Tibial artery (tissue), 4 donors: ENCODE results near the gene CPSF3.

Experiments used
- DNase-seq, 2 donors: peaks; one replicate each; pipeline ENCODE4 v3.0.0-alpha.2; 2019
- H3K27ac ChIP-seq, 2 donors: fragments of 200-600 bp; sonication (generic) in 1 of 2; 1 replicate in 1 of 2; 2 replicates in 1 of 2; pipeline ENCODE4 v1.5.1; 2018 to 2019; ENCODE audit warnings: mild to moderate bottlenecking in 1 of 2
- H3K27me3 ChIP-seq, 2 donors: fragments of 200-600 bp; sonication (generic) in 1 of 2; one replicate each; pipeline versions ENCODE4 v1.5.1 to v1.6.0; 2016 to 2019
- H3K36me3 ChIP-seq, 3 donors: fragments of 200-600 bp; sonication (generic) in 2 of 3; one replicate each; pipeline ENCODE4 v1.5.1; 2016 to 2019; ENCODE audit warnings: mild to moderate bottlenecking in 2 of 3
- H3K4me1 ChIP-seq, 4 donors: fragments of 200-600 bp; sonication (generic) in 2 of 4; 1 replicate in 3 of 4; 2 replicates in 1 of 4; pipeline ENCODE4 v1.5.1; 2016 to 2019
- H3K4me3 ChIP-seq, 2 donors: fragments of 200-600 bp; sonication (generic) in 1 of 2; 1 replicate in 1 of 2; 2 replicates in 1 of 2; pipeline ENCODE4 v1.5.1; 2018 to 2019; ENCODE audit warnings: mild to moderate bottlenecking in 2 of 2
- H3K9me3 ChIP-seq, 3 donors: fragments of 200-600 bp; sonication (generic) in 1 of 3; one replicate each; pipeline ENCODE4 v1.5.1; 2016 to 2019
- CTCF ChIP-seq, 2 experiments: fragments of 200-600 bp in 1 of 2; fragments of 450-650 bp in 1 of 2; IDR thresholded peaks; one replicate each; pipeline ENCODE4 v1.5.1; 2017 to 2019; ENCODE audit warnings: antibody characterized with exemption in 2 of 2, mild to moderate bottlenecking in 1 of 2, moderate library complexity in 1 of 2
- intact Hi-C: fragments of 100-400 bp; cut with DNase I; formaldehyde crosslinking; loops from one replicate; pipeline ENCODE4 v1.15.0; 2023; ENCODE audit warnings: low total_unique reads

CPSF3 gene

GRCh38 chr2:9423100-9423921 lies at the start of gene CPSF3, which contains the start of gene ITGB1BP1:
Gene CPSF3, plus strand, starts transcription at chr2:9423654. Its CDS starts 120 bp downstream, at chr2:9423774.
Gene ITGB1BP1, minus strand, starts transcription at chr2:9423528. Its CDS starts 4,831 bp downstream, at chr2:9418697.
- intact Hi-C loops, result loop anchor here (10.0 kb wide), 1 partner anchor 211 kb away; the partner anchor contains the start of gene YWHAQ
- Histone ChIP-seq H3K27ac (peak within 1 kb of the TSS; percentile 89), H3K4me1 (peaks cover 0 to 38% (median 37%) of the 10 kb centered on the region in 4 donors), H3K27me3 (no peaks in the 10 kb centered on the region), H3K9me3 (no peaks in the 10 kb centered on the region), H3K4me3 (peak within 1 kb of the TSS; percentile 85), H3K36me3 (no peaks in the 10 kb centered on the region)
- TF ChIP-seq CTCF (IDR thresholded peaks at IDR 0.05), result no peak
- peak; percentile 96 to 98 for DNase-seq

DNA sequence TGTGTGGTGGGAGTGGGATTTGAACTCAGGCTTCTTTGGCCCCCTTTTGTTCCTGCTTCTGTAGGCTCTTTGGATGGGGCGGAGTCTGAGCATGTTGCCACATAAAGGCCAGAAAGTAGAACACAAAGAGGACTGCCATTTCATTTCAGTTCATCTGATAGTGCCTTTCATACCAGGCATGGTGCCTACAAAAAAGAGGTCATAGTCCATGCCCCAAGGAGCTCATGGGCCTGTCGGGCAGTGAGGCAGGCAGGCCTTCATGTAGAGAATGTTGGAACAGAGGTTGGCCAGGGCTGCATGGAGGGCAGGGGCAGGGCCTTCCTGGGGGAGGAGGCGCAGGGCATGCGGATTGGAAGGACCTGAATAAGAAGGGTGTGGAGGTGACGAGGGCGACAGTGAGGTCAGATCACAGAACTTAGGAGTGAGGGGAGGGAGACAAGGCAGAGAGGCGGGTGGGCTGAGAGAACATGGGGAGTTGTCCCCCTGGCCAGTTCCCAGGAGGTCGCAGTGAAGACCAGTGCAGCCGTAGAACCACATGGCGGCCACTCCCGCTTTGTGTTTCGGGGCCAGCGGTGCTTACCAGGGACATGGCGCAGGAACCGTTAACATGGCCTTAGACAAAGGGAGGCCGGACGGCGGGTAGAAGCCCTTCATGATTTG lies 49.3 kb upstream of the CPSF3 start:
- H3K4me3 ChIP-seq, result no peak overlapping the region
- intact Hi-C loops, result no loop called here
- H3K9me3 ChIP-seq, result no peaks in the 10 kb centered on the region
- no peak for TF ChIP-seq CTCF (IDR thresholded peaks at IDR 0.05)
- H3K36me3 ChIP-seq, result peaks cover 9 to 91% (median 58%) of the 10 kb centered on the region in 3 donors
- H3K27ac ChIP-seq, result no peak overlapping the region
- no peaks in the 10 kb centered on the region for H3K27me3 ChIP-seq
- no peak for DNase-seq
- H3K4me1 ChIP-seq, result peaks cover 0 to 21% (median 2%) of the 10 kb centered on the region in 4 donors

- no peaks in the 10 kb centered on the region for H3K27me3 ChIP-seq
- no peaks in the 10 kb centered on the region for H3K9me3 ChIP-seq
- no peak for TF ChIP-seq CTCF (IDR thresholded peaks at IDR 0.05)
- DNase-seq, result peak in 1 of 2 donors; percentile 51
- no peak overlapping the region for H3K27ac ChIP-seq
- peaks cover 0 to 31% (median 3%) of the 10 kb centered on the region in 4 donors for H3K4me1 ChIP-seq
- intact Hi-C loops, result no loop called here
- no peak overlapping the region for H3K4me3 ChIP-seq
- H3K36me3 ChIP-seq, result peaks cover 9 to 82% (median 54%) of the 10 kb centered on the region in 3 donors
These were observed 47.5 kb upstream of the CPSF3 start for GRCh38 chr2:9375857-9376428.

DNA sequence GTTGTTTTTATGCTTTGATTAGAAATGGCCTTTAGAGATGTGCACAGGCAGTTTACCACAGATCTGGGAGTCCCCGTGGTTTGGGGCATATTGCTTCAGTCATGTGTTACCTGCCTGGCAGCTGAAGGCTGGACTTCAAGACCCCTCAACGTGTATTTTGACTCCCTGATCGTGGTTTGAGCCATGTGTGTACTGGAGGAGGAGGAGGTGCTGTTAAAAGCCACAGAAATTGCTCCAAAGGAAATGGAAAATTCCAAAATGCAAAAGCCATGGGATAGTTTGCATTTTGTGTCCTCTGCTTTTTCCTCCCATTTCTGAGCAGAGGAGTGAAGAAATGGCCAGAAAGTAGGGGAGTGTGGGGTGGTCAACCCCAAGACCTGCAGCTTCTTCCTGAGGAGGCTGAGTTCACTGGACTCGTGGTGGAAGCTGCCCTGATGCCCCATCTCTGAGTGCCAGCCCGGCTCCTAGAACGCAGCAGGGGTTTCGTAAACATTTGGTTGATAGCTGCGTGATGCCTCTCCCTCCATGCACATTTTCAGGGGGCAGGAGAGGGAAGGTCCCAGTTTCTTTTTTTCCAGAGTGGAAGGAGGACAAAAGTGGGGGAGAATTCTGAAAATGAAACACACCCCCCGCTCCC lies 45.9 kb upstream of the CPSF3 start:
- intact Hi-C loops, result no loop called here
- no peak for DNase-seq
- peaks cover 0 to 38% (median 4%) of the 10 kb centered on the region in 4 donors for H3K4me1 ChIP-seq
- TF ChIP-seq CTCF (IDR thresholded peaks at IDR 0.05), result no peak
- no peak overlapping the region for H3K4me3 ChIP-seq
- H3K27me3 ChIP-seq, result no peaks in the 10 kb centered on the region
- H3K9me3 ChIP-seq, result no peaks in the 10 kb centered on the region
- peak overlapping the region; percentile 43 to 67 for H3K27ac ChIP-seq
- peaks cover 9 to 81% (median 52%) of the 10 kb centered on the region in 3 donors for H3K36me3 ChIP-seq
